Stimulated activated naive B cell treated with anti-CD40 and anti-IgM and Interleukin-4, amounts not matched to agents 10 μg/mL and 1 μg/mL and 100 μg/mL, for 72 hours (primary cell): ENCODE results near the gene FAM72D.
"Not testable (repeated sequence)": the region's sequence is repeated elsewhere in the genome, so short reads cannot be mapped to it uniquely, and the experiment has no call there.

Experiments
- ATAC-seq, 2 donors: fragments of 150-1000 bp; cut with Tn5 transposase; replicated peaks; 2 replicates each; pipeline ENCODE4 v1.10.0; 2021; ENCODE audit warnings: moderate library complexity in 1 of 2
- DNase-seq: peaks from one replicate; pipeline ENCODE4 v3.0.0; 2021
- H3K27ac Mint-ChIP-seq: one replicate; pipeline ENCODE4 v1.8.0; 2022; ENCODE audit warnings: mild to moderate bottlenecking, mixed read lengths
- H3K27me3 Mint-ChIP-seq, 2 donors: one replicate each; pipeline ENCODE4 v1.8.0; 2022; ENCODE audit warnings: mixed read lengths in 2 of 2
- H3K36me3 Mint-ChIP-seq, 2 donors: one replicate each; pipeline ENCODE4 v1.8.0; 2022; ENCODE audit warnings: mixed read lengths in 2 of 2, mild to moderate bottlenecking in 1 of 2
- H3K4me1 Mint-ChIP-seq, 2 donors: one replicate each; pipeline ENCODE4 v1.8.0; 2022; ENCODE audit warnings: mixed read lengths in 2 of 2, mild to moderate bottlenecking in 1 of 2
- H3K4me3 Mint-ChIP-seq, 2 donors: one replicate each; pipeline ENCODE4 v1.8.0; 2022; ENCODE audit warnings: mild to moderate bottlenecking in 2 of 2, mixed read lengths in 2 of 2, moderate library complexity in 1 of 2
- H3K9me3 Mint-ChIP-seq, 2 donors: one replicate each; pipeline ENCODE4 v1.8.0; 2022; ENCODE audit warnings: mixed read lengths in 2 of 2, mild to moderate bottlenecking in 1 of 2

The FAM72D gene

GRCh38 chr1:145095284-145096057 lies at the start of gene FAM72D, which contains the start of gene SRGAP2B:
TSS of gene FAM72D (plus strand) at chr1:145095974. CDS start at chr1:145096848, 874 bp downstream.
TSS of gene SRGAP2B (minus strand) at chr1:145095328. CDS start at chr1:145092901, 2,427 bp downstream.
- not testable (repeated sequence) for H3K27ac Mint-ChIP-seq, H3K9me3 Mint-ChIP-seq, H3K4me1 Mint-ChIP-seq, DNase-seq, H3K27me3 Mint-ChIP-seq, H3K36me3 Mint-ChIP-seq
- H3K4me3 Mint-ChIP-seq: peak within 1 kb of the TSS; percentile 65 to 69
- peak; percentile 83 to 84 for ATAC-seq

GRCh38 chr1:145047553-145047952 lies 48.2 kb upstream of the FAM72D start:
- not testable (repeated sequence) for H3K27me3 Mint-ChIP-seq, H3K4me1 Mint-ChIP-seq, H3K27ac Mint-ChIP-seq, H3K36me3 Mint-ChIP-seq, H3K4me3 Mint-ChIP-seq, DNase-seq, H3K9me3 Mint-ChIP-seq
- peak; percentile 84 to 92 for ATAC-seq

GRCh38 chr1:145048181-145048856 lies 47.5 kb upstream of the FAM72D start:
- not testable (repeated sequence) for DNase-seq, H3K4me3 Mint-ChIP-seq, H3K9me3 Mint-ChIP-seq, H3K27me3 Mint-ChIP-seq, H3K27ac Mint-ChIP-seq, H3K4me1 Mint-ChIP-seq, H3K36me3 Mint-ChIP-seq
- ATAC-seq: peak; percentile 56 to 65

GRCh38 chr1:145052019-145052776 lies 43.6 kb upstream of the FAM72D start:
- not testable (repeated sequence) for ATAC-seq, H3K4me1 Mint-ChIP-seq, H3K36me3 Mint-ChIP-seq, DNase-seq, H3K27ac Mint-ChIP-seq, H3K4me3 Mint-ChIP-seq, H3K27me3 Mint-ChIP-seq, H3K9me3 Mint-ChIP-seq

- not testable (repeated sequence) for H3K27me3 Mint-ChIP-seq, H3K27ac Mint-ChIP-seq, H3K36me3 Mint-ChIP-seq, H3K4me3 Mint-ChIP-seq, H3K9me3 Mint-ChIP-seq, H3K4me1 Mint-ChIP-seq, ATAC-seq, DNase-seq
Observed at GRCh38 chr1:145053428-145053827, 42.3 kb upstream of the FAM72D start.

GRCh38 chr1:145055217-145055760 lies 40.5 kb upstream of the FAM72D start:
- H3K36me3 Mint-ChIP-seq, H3K4me1 Mint-ChIP-seq, H3K4me3 Mint-ChIP-seq, H3K9me3 Mint-ChIP-seq, H3K27me3 Mint-ChIP-seq, H3K27ac Mint-ChIP-seq, DNase-seq: not testable (repeated sequence)
- ATAC-seq: peak; percentile 97 to 98

- H3K27me3 Mint-ChIP-seq, H3K27ac Mint-ChIP-seq, DNase-seq, H3K9me3 Mint-ChIP-seq, H3K4me1 Mint-ChIP-seq, H3K4me3 Mint-ChIP-seq, H3K36me3 Mint-ChIP-seq: not testable (repeated sequence)
- peak; percentile 67 to 69 for ATAC-seq
Observed at GRCh38 chr1:145058184-145058583, 37.6 kb upstream of the FAM72D start.

GRCh38 chr1:145063285-145063684 lies 32.5 kb upstream of the FAM72D start:
- not testable (repeated sequence) for ATAC-seq, DNase-seq, H3K27me3 Mint-ChIP-seq, H3K27ac Mint-ChIP-seq, H3K9me3 Mint-ChIP-seq, H3K4me1 Mint-ChIP-seq, H3K36me3 Mint-ChIP-seq, H3K4me3 Mint-ChIP-seq

GRCh38 chr1:145063941-145064648 lies 31.7 kb upstream of the FAM72D start:
- not testable (repeated sequence) for DNase-seq, H3K4me3 Mint-ChIP-seq

GRCh38 chr1:145065194-145065826 lies 30.5 kb upstream of the FAM72D start:
- not testable (repeated sequence) for H3K9me3 Mint-ChIP-seq, H3K27me3 Mint-ChIP-seq
- peak; percentile 71 to 77 for ATAC-seq

More at GRCh38 chr1:145063941-145064648, 31.7 kb upstream of the FAM72D start:
- not testable (repeated sequence) for H3K4me1 Mint-ChIP-seq, H3K27me3 Mint-ChIP-seq, H3K36me3 Mint-ChIP-seq, H3K27ac Mint-ChIP-seq, H3K9me3 Mint-ChIP-seq
- ATAC-seq: peak; percentile 95 to 96

GRCh38 chr1:145066486-145066885 lies 29.3 kb upstream of the FAM72D start:
- not testable (repeated sequence) for H3K4me1 Mint-ChIP-seq, DNase-seq, H3K36me3 Mint-ChIP-seq, H3K27me3 Mint-ChIP-seq, H3K27ac Mint-ChIP-seq, H3K9me3 Mint-ChIP-seq, H3K4me3 Mint-ChIP-seq, ATAC-seq

More at GRCh38 chr1:145065194-145065826, 30.5 kb upstream of the FAM72D start:
- H3K36me3 Mint-ChIP-seq, H3K4me1 Mint-ChIP-seq, H3K27ac Mint-ChIP-seq, DNase-seq, H3K4me3 Mint-ChIP-seq: not testable (repeated sequence)

GRCh38 chr1:145071569-145071968 lies 24.2 kb upstream of the FAM72D start:
- H3K27ac Mint-ChIP-seq, DNase-seq, ATAC-seq, H3K4me1 Mint-ChIP-seq, H3K36me3 Mint-ChIP-seq, H3K4me3 Mint-ChIP-seq, H3K9me3 Mint-ChIP-seq, H3K27me3 Mint-ChIP-seq: not testable (repeated sequence)

- not testable (repeated sequence) for H3K9me3 Mint-ChIP-seq, H3K27ac Mint-ChIP-seq, ATAC-seq, DNase-seq, H3K27me3 Mint-ChIP-seq, H3K4me1 Mint-ChIP-seq, H3K36me3 Mint-ChIP-seq, H3K4me3 Mint-ChIP-seq
Observed at GRCh38 chr1:145074021-145074559, 21.7 kb upstream of the FAM72D start.
